DMS53 treated with DMSO at 0.1 percent for 48 hours (cell line): ENCODE results near the gene DBET.
"Not testable (repeated sequence)": the region's sequence is repeated elsewhere in the genome, so short reads cannot be mapped to it uniquely, and the experiment has no call there.

ENCODE experiments used
- DNase-seq: peaks from one replicate; lab custom pipeline; 2025; ENCODE audit not compliant: unreplicated experiment; lab: John Stamatoyannopoulos, UW

DBET gene

DNA sequence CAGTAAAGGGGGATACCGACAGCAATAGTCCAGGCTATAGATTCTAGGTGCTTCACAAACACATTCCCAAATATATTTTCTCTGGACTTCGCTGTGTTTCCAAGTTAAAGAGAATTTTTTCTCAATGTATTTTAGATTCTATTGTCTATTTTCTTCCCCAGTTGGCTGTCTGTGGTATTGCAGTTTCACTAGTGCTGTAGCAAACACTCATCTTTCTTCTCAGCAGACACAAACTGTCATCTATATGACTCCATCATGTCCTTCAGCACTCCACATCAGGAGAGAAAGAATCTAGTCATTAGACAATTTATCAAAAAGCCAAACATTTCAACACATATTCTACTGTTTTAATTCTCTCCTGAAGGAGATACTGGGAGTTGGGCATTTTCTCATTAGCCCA, at the start of gene DBET:
TSS of gene DBET (plus strand) at position 161 of the 400 bp plus-strand sequence.
- not testable (repeated sequence) for DNase-seq

- DNase-seq: no peak
Observed at GRCh38 chr4:190014771-190015537, 49.3 kb upstream of the DBET start.

DNA sequence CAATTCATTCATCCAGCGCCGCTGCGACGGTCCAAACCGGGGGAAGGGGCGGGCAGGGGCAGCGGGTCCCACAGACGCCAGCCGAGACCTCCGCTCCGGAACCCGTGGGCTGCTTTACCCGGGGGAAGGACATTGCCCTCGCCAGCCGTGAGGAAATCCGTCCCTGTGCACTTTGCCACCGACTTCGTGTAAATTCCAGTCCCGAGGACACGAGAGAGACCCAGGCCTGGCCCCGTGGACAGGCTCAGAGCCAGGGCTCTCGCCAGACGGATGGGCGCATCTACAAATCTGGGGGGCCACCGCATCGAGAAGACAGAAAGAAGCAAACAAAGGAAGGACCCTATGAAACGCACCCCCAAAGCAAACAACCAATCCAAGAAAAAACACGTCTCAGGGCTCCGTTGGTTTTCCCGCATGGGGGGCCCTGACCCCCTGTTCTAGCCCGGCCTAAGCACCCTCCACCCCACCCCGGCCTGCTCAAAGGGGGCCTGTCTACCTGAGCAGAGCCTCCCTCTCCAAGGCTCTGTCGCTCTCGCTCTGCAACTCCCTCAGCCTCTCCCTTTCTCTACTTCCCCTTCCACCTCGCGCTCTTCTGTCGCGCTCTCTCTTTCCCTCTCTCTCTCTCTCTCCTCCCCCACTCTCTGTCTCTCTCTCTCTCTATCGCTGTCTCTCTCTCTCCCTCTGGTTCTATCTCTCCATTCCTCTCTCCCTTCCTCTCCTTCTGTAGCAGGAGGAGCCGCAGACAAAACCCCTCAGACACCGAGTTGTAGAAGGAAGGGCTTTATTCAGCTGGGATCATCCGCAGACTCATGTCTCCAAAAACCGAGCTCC, 48.5 kb upstream of the DBET start:
- DNase-seq: no peak

- DNase-seq: no peak
Observed at GRCh38 chr4:190016369-190017289, 47.7 kb upstream of the DBET start.

GRCh38 chr4:190017357-190018200, 46.7 kb upstream of the DBET start:
- DNase-seq: no peak

DNA sequence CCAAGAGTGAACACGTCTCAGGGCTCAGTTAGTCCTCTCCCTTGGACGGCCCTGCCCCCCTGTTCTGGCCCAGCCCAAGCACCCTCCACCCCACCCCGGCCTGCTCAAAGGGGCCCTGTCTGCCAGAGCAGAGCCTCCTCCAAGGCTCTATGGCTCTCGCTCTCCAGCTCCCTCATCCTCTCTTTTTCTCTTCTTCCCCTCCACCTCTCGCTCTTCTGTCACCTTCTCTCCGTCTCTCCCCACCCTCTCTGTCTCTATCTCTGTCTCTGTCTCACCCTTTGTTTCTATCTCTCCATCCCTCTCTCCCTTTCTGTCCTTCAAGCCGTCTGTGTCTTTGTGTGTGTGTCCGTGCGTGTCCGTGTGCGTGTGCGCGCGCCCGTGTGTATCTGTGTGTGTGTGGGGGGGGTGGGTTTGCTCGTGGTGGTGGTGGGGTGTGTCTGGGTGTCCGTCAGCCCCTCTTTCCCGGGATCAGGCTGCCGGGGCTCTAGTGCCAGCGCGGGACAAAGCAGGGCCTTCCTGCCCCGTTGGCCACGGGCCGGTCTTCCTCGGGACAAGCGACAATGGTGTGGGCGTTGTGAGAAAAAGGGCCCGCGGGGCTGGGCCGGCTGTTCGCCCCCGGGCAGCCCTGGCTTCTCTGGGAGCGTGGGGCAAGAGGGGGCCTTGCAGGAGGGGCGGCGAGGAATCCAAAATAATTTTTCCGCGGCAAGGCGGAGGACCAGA, 45.9 kb upstream of the DBET start:
- no peak for DNase-seq

DNA sequence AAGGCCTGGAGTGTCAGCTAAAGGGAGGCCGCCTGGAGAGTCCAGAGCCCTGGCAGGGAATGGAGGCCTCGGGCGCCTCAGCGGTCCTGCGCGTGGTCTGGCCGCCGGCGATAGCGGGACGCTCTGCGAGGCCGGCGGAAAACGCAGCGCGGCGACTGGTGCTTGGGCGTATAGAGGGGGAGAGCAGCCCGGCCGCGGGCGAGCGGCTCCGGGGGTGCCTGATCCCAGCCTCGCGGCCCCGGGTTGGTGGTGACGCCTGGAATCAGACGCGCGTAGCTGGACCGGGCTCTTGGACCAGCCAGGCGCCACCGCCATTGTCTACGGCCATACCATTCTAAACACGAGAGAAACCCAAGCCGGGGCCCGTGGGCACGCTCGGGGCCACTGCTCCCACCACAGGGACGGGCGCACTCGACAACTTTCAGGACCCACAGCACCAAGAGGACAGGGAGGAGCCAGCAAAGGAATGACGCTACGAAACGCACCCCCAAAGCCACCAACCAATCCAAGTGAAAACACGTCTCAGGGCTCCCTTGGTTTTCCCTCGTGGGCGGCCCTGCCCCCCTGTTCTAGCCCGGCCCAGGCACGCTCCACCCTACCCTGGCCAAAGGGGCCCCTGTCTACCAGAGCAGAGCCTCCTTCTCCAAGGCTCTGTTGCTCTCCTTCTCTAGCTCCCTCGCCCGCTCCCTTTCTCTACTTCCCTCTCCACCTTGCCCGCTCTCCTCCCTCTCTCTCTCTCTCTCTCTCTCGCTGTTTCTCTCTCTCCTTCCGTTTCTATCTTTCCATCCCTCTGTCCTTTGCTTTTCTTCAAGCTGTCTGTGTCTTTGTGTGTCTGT, 45.1 kb upstream of the DBET start:
- no peak for DNase-seq

DNA sequence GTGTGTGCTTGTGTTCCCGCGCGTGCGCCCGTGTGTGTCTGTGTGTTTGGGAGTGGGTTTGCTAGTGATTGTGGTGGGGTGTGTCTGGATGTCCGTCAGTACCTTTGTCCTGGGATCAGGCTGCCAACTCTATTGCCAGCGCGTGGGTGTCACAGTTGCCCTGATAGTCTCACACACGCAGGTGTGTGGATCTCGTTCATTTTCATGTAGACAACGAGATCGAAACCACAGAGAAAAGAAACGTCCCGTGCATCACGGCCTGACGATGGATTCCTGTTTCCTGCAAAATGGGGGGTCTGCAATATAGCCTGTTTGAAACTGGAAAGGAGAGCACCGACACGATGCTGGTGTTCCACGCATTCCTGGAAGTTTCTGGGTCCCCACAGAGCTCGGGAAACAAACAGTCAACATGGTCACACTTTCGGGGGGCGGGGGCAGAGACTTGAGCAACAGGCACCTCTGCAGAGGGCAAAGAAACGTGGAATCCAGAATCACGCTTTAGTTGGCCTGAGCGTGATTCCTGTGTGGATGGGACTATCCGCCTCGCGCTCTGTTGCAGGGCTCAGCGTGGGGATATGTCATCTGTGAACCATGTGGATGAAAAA, 44.3 kb upstream of the DBET start:
- DNase-seq: not testable (repeated sequence)

DNA sequence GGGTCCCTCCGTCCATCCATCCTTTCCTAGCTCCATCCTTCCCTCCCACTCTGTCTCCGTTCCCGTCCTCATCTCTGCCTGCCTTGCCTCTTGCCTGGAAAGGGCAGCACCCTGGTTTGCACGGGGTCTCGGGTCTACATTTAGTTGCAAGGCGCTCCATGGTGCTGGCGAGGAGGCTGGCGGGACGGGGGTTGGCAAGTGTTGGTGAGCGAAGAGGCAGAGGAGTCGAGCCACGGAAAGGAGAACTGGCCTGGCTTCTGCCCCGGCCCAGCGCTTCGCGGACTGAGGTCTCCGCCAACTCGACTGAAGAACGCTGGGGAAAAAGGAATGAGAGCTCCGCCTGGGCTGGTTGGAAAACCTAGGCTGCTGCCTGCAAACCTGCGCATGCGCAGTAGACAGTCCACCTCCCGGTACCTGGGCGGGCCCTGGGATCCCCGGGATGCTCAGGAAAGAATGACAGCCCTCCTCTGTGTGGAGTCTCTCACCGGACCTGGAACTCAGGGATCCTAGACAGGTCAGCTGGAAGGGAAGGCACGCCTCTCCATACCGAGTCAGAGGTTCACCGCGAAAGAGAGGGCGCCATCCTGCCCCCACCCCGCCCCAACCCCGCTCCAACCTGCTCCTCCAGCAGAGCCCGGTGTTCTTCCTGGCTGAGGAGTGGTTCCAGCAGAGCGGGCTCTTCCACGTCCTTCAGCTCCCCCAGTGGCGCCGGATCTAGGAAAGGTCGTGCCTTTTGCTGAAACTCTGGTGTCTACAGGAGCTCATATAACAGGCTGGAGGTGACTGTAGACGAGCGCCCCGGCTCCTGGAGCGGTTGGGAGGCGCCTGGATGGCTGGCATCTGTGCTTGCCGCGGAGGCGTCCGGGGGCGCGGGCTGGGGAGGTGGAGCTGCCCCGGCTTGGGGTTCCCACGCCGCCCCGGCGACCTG, 43.2 kb upstream of the DBET start:
- DNase-seq: no peak

DNA sequence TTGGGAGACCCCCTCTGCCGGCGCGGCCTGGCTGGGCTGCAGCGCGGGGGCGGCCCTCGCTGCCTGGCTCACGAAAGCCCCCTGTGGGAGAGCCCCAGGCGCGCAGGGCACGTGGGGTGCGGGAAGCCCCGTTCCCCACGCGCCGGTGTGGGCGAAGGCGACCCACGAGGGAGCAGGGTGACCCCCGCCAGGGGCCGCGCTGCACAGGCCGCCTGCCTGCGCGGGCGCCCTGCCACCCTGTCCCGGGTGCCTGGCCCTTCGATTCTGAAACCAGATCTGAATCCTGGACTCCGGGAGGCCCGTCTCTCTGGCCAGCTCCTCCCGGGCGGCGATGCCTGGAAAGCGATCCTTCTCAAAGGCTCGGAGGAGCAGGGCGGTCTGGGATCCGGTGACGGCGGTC, 42.3 kb upstream of the DBET start:
- not testable (repeated sequence) for DNase-seq

DNA sequence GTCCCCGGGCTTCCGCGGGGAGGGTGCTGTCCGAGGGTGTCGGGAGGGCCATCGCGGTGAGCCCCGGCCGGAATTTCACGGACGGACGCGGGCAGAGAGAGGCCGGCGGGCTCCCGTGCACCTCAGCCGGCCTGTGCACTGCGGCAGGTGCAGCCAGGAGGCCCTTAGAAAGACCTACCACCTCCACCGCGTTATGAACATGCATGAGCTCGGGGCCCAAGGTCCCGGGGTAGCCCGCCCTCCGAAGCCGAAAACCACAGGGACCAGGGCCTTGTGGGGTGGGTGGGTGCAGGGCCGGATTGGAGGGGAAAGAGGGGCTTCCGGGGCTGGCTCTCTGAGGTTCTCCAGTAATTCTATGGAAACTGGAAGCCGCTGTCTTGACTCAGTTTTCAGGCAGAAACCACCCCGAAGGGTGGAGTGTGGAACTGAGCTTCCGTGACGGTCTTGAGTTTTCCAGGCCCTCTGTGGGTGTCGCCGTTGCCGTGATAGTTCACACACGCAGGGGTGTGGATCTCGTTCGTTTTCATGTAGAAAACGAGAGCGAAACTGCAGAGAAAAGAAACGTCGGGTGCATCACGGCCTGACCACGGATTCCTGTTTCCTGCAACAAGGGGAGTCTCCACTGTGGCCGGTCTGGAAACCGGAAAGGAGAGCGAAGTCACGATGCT, 41.6 kb upstream of the DBET start:
- DNase-seq: not testable (repeated sequence)

GRCh38 chr4:190027156-190027555, 37.1 kb upstream of the DBET start, which contains the start of gene FRG2:
TSS of gene FRG2 (minus strand) at chr4:190027256. CDS start at chr4:190027204, 52 bp downstream.
- DNase-seq: not testable (repeated sequence)

GRCh38 chr4:190031264-190031663, 33.0 kb upstream of the DBET start:
- DNase-seq: not testable (repeated sequence)

- DNase-seq: not testable (repeated sequence)
Observed at GRCh38 chr4:190037704-190038388, 26.5 kb upstream of the DBET start.

DNA sequence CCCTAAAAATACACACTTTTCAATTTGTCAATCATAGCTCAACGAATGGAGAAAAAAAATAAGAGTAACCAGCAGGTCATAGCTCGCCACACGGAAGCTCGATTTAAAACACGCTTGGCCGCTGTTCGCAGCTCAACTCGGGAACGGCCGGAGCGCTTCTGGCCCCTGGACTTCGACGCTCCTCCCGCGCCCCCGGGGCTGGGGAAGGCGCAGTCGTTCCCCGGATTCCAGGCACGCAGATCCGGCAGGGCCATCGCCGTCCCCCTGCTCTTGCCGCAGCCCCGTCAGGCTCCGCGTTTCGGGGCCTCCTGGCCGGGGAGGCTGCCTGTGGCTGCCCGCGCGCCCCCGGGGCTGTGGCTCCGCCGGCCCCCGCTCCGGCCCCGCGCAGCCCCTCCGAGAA, 23.4 kb upstream of the DBET start:
- DNase-seq: not testable (repeated sequence)

- not testable (repeated sequence) for DNase-seq
Observed at GRCh38 chr4:190047627-190048026, 16.7 kb upstream of the DBET start.
